ENCODE results near the gene MITF. TPM values are rescaled to one million over a fixed set of nuclear protein-coding genes. Genes with fewer than 3 reads are reported as not detected.

MITF gene
- polyA plus RNA-seq, 1 donor from 2014 or later, result not detected

DNA sequence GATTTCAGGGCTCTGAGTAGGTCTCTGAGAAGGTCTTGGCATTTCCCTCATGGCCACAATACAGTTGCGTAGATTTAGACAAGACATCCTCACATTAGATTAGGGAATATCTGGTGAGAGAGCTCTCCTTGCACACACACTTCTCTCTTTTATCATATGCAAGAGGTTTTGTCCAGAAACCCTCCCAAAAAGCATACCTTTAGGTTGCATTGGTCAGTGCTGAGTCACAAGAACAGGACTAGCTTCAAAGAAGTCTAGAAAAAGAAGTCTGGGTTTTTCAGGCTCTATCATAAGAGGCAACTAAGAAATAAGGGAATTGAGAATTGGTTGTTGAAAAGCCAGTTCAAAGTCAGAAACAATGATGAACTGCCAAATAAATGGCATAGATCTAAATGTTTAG, 40.1 kb upstream of the MITF start:
- H3K36me3 ChIP-seq (ENCODE audit: insufficient read depth, low read length), result no peaks in the 10 kb centered on the region
- H3K9me3 ChIP-seq (ENCODE audit: low read length), result no peaks in the 10 kb centered on the region
- no peak for TF ChIP-seq MXI1 (conservative IDR thresholded peaks at IDR 0.05; ENCODE audit: poor library complexity, severe bottlenecking)
- TF ChIP-seq, protein P1, sequence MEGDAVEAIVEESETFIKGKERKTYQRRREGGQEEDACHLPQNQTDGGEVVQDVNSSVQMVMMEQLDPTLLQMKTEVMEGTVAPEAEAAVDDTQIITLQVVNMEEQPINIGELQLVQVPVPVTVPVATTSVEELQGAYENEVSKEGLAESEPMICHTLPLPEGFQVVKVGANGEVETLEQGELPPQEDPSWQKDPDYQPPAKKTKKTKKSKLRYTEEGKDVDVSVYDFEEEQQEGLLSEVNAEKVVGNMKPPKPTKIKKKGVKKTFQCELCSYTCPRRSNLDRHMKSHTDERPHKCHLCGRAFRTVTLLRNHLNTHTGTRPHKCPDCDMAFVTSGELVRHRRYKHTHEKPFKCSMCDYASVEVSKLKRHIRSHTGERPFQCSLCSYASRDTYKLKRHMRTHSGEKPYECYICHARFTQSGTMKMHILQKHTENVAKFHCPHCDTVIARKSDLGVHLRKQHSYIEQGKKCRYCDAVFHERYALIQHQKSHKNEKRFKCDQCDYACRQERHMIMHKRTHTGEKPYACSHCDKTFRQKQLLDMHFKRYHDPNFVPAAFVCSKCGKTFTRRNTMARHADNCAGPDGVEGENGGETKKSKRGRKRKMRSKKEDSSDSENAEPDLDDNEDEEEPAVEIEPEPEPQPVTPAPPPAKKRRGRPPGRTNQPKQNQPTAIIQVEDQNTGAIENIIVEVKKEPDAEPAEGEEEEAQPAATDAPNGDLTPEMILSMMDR (IDR thresholded peaks at IDR 0.05; ENCODE audit: poor library complexity, severe bottlenecking), result no peak
- TF ChIP-seq, protein P2, sequence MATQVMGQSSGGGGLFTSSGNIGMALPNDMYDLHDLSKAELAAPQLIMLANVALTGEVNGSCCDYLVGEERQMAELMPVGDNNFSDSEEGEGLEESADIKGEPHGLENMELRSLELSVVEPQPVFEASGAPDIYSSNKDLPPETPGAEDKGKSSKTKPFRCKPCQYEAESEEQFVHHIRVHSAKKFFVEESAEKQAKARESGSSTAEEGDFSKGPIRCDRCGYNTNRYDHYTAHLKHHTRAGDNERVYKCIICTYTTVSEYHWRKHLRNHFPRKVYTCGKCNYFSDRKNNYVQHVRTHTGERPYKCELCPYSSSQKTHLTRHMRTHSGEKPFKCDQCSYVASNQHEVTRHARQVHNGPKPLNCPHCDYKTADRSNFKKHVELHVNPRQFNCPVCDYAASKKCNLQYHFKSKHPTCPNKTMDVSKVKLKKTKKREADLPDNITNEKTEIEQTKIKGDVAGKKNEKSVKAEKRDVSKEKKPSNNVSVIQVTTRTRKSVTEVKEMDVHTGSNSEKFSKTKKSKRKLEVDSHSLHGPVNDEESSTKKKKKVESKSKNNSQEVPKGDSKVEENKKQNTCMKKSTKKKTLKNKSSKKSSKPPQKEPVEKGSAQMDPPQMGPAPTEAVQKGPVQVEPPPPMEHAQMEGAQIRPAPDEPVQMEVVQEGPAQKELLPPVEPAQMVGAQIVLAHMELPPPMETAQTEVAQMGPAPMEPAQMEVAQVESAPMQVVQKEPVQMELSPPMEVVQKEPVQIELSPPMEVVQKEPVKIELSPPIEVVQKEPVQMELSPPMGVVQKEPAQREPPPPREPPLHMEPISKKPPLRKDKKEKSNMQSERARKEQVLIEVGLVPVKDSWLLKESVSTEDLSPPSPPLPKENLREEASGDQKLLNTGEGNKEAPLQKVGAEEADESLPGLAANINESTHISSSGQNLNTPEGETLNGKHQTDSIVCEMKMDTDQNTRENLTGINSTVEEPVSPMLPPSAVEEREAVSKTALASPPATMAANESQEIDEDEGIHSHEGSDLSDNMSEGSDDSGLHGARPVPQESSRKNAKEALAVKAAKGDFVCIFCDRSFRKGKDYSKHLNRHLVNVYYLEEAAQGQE (IDR thresholded peaks at IDR 0.05; ENCODE audit: borderline replicate concordance), result no peak
- no peak for TF ChIP-seq TAF1 (IDR thresholded peaks at IDR 0.05; ENCODE audit: low read depth)
- TF ChIP-seq POLR2AphosphoS5 (IDR thresholded peaks at IDR 0.05), result no peak
- TF ChIP-seq SMC3 (conservative IDR thresholded peaks at IDR 0.05; ENCODE audit: poor library complexity), result no peak
- no peak for TF ChIP-seq RAD21 (conservative IDR thresholded peaks at IDR 0.05)
- no peak for TF ChIP-seq EZH2 (IDR thresholded peaks at IDR 0.05; ENCODE audit: borderline replicate concordance, insufficient read depth, low read length, poor library complexity, severe bottlenecking)
- no peak for TF ChIP-seq EP300 (conservative IDR thresholded peaks at IDR 0.05; ENCODE audit: poor library complexity, severe bottlenecking)
- H4K20me1 ChIP-seq (ENCODE audit: insufficient read depth), result no peaks in the 10 kb centered on the region
- H3K9ac ChIP-seq (ENCODE audit: low read length), result no peak overlapping the region
- no peak overlapping the region for H3K4me3 ChIP-seq (ENCODE audit: low read length)
- no peaks in the 10 kb centered on the region for H3K79me2 ChIP-seq (replicated peaks; ENCODE audit: insufficient read depth, low read length)
- H2AFZ ChIP-seq (ENCODE audit: low read depth, low read length), result no peak overlapping the region
- H3K27me3 ChIP-seq (ENCODE audit: insufficient read depth, low read depth, low read length), result no peaks in the 10 kb centered on the region
- H3K4me2 ChIP-seq (ENCODE audit: low read length), result no peak overlapping the region
- H3K9me2 ChIP-seq (ENCODE audit: insufficient read depth, low read length), result no peaks in the 10 kb centered on the region
- H3F3A ChIP-seq (ENCODE audit: insufficient read depth, low read length, poor library complexity, severe bottlenecking), result no peaks in the 10 kb centered on the region
- H3K27ac ChIP-seq (ENCODE audit: low read length), result no peak overlapping the region

DNA sequence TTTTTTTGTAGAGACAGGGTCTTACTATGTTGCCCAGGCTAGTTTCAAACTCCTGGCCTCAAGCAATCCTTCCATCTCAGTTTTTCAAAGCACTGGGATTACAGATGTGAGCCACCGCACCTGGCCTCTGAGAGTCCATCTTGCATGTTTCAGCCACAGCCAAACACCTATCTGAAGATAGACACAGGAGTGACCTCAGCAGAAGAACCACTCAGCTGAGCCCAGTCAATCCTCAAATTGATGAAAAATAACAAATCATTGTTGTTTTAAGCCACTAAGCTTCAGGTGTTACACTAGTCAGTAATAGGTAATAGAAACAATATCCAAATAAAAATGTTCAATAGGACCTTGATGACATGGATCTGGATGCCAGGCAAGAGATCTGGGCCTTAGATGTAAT, 38.3 kb upstream of the MITF start:
- no peaks in the 10 kb centered on the region for H3F3A ChIP-seq (ENCODE audit: insufficient read depth, low read length, poor library complexity, severe bottlenecking)
- H3K36me3 ChIP-seq (ENCODE audit: insufficient read depth, low read length), result no peaks in the 10 kb centered on the region
- no peak overlapping the region for H3K27ac ChIP-seq (ENCODE audit: low read length)
- H3K27me3 ChIP-seq (ENCODE audit: insufficient read depth, low read depth, low read length), result no peaks in the 10 kb centered on the region
- no peak overlapping the region for H3K4me2 ChIP-seq (ENCODE audit: low read length)
- H3K79me2 ChIP-seq (replicated peaks; ENCODE audit: insufficient read depth, low read length), result no peaks in the 10 kb centered on the region
- no peaks in the 10 kb centered on the region for H3K9me3 ChIP-seq (ENCODE audit: low read length)
- H3K9ac ChIP-seq (ENCODE audit: low read length), result no peak overlapping the region
- no peaks in the 10 kb centered on the region for H4K20me1 ChIP-seq (ENCODE audit: insufficient read depth)
- no peak overlapping the region for H3K4me3 ChIP-seq (ENCODE audit: low read length)
- H2AFZ ChIP-seq (ENCODE audit: low read depth, low read length), result no peak overlapping the region
- TF ChIP-seq EP300 (conservative IDR thresholded peaks at IDR 0.05; ENCODE audit: poor library complexity, severe bottlenecking) (no peak), POLR2AphosphoS5 (IDR thresholded peaks at IDR 0.05) (no peak), EZH2 (IDR thresholded peaks at IDR 0.05; ENCODE audit: borderline replicate concordance, insufficient read depth, low read length, poor library complexity, severe bottlenecking) (no peak), SMC3 (conservative IDR thresholded peaks at IDR 0.05; ENCODE audit: poor library complexity) (no peak), MXI1 (conservative IDR thresholded peaks at IDR 0.05; ENCODE audit: poor library complexity, severe bottlenecking) (no peak), TAF1 (IDR thresholded peaks at IDR 0.05; ENCODE audit: low read depth) (no peak), RAD21 (conservative IDR thresholded peaks at IDR 0.05) (no peak)
- TF ChIP-seq, protein P1 (IDR thresholded peaks at IDR 0.05; ENCODE audit: poor library complexity, severe bottlenecking), result no peak
- TF ChIP-seq, protein P2 (IDR thresholded peaks at IDR 0.05; ENCODE audit: borderline replicate concordance), result no peak
- H3K9me2 ChIP-seq (ENCODE audit: insufficient read depth, low read length), result no peaks in the 10 kb centered on the region
